NCI-H748 treated with DMSO at 0.1 percent for 48 hours (cell line): ENCODE measurements around the gene KIF5A.

ENCODE experiments used
- DNase-seq: peaks from one replicate; lab custom pipeline; 2025; lab: John Stamatoyannopoulos, UW

Gene KIF5A

DNA sequence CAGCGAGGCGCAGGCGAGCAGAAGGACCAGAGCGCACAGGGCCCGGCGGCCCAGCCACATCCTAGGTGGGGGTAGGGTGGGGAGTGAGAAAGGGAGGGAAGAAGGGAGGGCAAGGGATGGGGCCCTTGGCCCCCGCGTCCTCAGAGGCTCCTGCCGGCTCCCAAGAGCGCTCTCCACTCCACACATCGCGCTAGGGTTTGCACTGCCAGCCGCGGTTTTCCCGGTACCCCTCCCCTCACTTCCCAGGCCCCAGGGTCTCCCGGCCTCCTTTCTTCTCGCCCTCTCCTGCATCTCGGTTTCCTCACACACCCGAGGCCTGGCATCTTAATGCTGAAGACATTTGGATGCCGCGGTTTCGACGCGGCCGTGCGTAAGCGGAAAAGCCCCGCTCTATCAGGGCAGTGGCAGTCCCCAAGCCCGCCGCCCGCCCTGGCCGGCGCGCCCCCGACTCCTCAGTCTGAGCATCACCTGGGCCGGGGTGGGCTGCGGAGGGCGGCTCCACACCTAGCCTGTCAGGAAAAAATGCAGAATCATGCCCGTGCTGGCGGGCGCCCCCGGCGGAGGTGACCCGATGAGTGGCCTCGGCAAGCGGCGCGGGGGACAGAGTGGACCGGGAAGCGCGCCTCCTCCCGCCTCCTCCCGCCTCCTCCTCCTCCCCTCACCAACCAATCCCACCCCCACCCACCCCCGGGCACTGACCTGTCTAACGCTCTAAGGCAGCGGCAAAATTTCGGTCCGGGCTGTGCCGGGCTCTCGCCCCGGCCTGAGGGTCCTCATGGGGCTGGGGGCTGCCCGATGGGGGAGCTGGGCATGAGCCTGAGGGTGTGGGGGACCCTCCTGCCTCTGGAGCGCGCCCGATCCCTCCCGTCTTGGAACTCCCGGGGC lies 82.5 kb downstream of the KIF5A start:
- no peak for DNase-seq

GRCh38 chr12:57632958-57633840 lies 83.4 kb downstream of the KIF5A start, which contains the start of gene B4GALNT1:
TSS of gene B4GALNT1 (minus strand) at chr12:57633201. CDS start at chr12:57632132, 1,069 bp downstream.
- peak; percentile 55 for DNase-seq
